Fibroblast of skin of left biceps (primary cell): Measurements from ENCODE around the gene ERGIC1.

Experiments
- DNase-seq, 2 experiments: peaks; one replicate each; pipeline ENCODE4 v3.0.0-alpha.2; 2013; ENCODE audit warnings: low read depth in 2 of 2

ERGIC1 gene

DNA sequence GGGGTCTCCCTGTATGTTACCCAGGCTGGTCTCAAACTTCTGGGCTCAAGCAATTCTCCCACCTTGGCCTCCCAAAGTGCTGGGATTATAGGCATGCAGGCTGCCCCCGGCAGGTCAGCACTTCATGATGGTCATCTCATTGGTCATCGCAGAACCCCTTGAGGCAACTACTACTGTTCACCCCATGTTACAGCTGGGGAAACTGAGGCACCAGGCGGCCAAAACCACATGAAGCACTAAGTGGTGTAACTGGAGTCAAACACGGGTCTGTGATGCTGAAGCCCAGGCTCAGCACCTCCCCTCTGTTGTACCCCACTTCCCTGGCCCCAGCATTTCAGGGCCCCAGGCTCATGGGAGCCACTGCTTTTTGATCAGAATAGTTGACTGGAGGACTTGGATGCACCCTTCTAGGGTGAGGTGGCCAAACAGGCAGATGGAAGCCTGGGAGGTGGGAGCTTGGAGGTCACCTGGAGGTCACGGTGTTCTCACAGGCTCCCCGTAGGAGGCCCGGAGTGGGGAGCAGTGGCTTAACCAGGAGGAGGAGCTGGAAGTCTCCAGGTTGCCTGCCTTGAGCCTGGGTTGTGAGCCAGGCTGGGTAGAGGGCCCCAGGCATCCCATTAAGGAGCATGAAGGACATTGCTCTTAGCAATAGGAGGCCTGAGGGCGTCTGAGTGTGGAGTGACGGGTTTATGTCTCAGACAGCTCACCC, 67.9 kb downstream of the ERGIC1 start:
- DNase-seq, result no peak

DNA sequence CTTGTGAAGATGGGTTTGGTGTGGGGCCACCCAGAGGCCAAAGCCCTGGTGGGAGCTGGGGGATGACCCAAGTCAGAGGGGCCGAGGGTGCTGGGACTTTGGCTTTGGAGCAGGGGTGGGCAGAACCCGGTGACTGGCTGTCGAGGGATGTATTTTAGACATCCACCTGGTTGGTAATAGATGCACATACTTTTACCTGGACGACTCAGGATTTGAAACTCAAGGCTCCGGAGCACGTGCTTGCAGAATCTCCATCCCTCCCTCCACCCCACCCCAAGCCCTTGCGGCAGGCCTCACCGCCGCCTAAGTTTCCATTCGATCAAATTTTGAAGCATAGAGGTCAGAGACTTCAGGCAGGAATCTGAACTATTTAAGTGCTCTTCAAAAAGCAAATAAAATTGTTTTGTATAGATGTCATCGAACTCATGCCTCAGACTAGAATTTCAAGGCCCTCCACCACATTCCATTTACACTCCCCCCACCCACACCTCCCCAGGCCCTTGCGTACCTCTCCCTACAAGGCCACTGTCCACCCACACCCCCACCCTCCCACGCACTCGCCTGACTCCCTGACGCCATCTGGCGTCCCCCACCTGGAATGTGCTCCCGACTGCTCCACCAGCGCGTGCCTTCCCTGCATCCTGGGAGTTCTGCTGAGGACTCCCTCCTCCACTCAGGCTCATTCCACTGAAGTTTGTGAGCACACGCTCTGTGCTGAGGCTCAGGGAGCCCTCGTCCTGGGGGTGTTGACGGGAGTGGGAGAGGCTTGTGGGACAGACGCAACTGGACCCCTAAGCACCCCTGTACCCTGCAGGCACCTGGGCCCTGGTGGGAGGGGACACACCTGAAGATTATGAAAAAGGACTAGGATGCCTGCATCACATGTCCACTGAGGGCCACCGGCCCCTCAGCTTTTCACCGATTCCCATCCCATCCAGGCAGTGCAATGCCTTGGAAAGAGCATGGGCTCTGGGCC, 68.7 kb downstream of the ERGIC1 start:
- DNase-seq, result peak; percentile 70 to 74

DNA sequence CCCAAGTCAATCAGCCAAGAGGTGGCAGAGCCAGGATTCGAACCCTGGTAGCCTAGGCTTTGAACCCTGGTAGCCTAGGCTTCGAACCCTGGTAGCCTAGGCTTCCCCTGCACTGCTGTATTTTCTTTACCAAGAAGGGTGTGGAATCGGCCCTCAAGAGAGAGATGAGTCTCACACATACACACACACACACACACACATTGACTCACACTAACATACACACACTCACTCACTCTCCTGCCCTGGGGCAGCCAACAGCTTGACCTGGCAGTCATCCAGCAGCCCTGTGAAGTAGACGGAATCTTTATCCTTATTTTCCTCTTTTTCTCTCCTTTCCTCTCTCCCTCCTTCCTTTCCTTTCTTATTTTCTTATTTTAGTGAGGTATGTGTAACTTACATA, 69.7 kb downstream of the ERGIC1 start:
- peak; percentile 83 to 86 for DNase-seq

DNA sequence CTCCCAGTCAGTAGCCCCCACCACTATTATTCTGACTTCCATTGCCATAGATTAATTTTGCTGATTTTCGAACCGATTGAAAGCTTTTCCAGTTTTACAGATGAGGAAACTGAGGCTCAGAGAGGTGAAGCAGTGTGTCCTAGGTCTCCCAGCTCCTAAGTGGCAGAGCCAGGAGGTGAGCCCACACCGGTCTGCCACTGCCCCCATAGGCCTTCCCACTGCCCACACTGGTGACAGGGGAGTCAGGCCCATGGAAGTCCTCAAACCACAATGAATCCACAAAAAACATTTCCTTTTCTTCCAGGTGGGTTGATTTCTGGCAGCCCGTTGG, 70.2 kb downstream of the ERGIC1 start:
- DNase-seq, result no peak

DNA sequence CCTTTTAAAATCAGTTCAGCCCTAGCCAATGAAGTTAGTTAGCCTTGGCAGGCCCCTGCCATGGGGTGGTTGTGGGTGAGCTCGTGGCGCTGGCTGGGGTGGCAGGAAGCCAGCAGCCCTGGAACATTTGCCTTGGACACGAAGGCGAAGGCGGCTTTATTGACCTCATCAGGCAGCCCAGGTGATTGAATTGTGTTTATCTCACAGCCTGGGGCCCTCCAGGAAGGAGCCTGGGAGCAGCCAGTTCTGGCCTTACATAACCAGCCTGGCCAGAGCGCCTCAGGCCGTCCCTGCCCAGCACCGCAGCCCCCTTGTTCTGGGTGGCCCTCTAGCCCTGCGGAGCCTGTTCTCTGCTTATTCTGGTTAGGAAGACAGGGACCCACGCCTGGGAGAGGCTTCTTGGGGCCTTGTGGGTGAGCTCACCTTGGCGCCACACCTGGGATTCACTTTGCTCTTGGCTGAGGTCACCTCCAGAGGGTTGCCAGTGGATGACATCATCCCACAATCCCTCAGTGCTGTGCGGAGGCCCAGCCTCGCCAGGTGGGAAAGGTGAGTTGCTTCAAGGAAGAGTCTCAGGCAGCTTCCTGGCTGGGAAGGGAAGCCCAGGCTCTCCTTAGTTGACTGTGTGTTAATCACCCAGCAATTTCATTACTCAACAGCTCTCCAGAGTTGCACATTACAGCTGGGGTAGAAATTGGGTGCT, 70.7 kb downstream of the ERGIC1 start:
- DNase-seq, result no peak

DNA sequence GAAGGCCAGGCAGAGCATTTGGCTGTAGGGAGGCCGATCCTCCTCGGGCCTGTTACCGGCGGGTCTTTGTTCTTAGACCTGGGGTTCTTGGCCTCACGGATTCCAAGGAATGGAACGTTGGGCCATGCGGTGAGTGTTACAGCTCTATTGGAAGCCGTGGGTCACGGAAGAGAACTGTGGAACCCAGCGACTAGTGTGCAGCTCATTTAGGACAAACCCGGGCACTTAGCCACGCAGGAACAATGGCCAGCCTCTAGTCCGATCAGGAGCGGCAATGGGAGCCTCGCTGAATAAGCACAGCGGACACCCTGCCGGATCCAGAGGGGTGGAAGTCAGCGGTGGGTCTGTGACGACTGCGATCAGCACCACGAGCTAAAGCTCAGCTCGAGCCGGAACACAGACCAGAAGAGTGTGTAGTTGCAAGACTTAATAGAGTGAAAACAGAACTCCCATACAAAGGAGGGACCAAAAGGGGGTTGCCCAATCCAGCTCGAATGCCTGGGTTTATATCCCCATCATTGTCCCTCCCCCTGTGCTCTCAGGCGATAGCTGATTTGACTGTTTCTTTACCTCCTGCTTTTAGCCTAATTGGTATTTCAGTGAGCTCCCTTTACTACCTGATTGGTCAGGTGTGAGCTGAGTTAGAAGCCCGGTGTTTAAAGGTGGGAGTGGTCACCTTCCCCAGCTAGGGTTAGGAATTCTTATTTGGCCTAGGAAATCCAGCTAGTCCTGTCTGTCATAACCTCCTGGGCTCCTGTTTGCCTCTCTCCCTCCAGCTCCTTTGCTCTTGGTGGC, 71.5 kb downstream of the ERGIC1 start:
- DNase-seq, result no peak

DNA sequence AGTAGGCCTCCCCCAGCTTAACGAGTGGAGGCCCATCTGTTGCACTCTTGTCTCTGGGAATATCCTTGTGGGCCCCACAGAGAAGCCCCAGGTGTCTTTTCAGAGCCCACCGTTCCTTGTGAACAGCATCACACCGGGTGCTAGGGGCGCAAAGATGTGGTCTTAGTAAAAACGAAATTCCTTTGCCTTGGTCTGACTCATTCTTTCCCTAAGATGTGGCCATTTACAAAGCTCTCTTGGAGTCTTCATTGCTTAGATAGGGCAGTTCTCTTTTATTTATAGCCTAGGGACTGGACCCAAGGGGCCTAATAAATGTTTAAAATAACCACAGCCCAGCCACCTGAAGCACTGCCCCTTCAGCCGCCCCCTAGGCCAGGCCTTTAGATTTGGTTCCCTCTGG, 72.4 kb downstream of the ERGIC1 start:
- no peak for DNase-seq

DNA sequence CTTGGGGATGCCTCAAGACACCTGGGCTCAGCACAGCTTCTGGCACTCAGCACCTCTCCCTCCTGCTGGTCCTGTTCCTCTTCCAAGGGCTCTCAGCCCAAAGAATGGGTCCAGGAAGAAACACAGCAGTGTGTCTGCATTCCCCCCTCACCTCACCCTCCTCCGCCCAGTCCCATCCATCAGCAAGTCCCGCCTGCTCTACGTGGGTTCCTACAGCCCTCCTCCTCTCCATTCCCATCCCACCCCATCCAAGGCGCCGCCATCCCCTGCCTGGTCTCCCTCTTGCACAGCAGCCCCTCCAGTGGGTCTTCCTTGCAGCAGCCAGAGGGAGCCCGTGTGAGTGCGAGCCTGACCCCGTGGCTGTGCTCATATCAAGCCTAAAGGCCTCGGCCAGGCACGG, 72.8 kb downstream of the ERGIC1 start:
- DNase-seq, result no peak

DNA sequence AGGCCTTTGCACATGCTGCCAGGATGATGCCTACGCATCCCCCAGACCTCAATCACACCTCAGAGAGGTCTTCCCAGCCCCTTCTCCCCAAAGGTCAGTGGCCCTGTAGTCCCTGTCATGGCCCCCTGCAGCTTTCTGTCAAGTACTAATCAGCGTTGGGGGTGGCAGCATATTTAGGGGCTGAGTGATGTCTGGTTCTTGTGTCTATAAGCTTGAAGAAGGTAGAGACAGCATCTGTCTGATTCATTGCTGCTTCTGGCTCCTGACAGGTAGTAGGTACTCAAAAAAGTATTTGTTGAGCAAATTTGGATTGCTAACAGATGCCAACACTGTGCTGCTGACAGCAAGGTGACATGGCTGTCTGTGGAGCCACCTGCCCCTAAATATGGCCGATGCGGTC, 73.6 kb downstream of the ERGIC1 start:
- DNase-seq, result no peak

DNA sequence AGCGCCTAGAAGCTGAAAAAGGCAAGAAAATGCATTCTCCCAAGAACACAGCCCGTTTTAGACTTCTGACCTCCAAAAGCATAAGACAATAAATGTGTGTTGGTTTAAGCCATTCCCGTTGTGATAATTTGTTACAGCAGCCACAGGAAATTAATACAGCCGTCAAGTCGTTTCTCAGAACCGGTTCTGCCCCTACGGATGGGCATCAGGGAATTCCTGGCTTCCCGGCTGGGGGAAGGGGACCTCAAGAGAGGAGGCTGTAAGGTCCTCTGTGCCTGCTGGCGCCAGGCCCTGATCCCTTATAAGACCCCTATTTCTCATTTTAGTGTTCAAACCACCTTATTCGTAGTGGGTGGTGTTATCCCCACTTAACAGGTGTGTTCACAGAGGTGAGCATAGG, 74.6 kb downstream of the ERGIC1 start:
- no peak for DNase-seq

DNA sequence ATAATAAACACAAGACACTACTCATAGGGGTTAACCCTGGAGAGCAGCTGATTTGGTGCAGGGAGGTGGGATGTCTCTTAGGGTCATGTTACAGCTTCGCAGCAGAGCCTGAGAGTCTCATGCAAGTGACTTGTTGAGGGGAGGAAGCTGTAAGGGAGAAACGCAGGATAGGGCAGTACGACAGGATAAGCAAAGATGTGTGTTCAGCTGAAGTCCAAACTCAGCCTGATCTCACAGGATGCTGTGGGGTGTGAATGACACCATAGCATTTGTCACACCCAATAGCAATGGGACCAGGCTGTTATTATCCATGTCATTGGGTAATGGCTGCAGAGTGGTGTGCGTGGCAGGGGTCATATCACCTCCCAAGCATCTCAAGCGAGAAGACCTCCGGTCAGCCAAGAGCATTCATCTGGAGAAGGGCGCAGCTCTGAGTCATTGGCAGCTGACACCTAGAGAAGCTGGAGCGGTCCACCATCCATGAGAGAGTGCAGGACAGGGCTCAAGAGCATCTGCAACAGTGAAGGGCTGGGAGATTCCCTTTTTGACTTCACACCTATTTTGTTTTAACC, 76.0 kb downstream of the ERGIC1 start:
- no peak for DNase-seq

DNA sequence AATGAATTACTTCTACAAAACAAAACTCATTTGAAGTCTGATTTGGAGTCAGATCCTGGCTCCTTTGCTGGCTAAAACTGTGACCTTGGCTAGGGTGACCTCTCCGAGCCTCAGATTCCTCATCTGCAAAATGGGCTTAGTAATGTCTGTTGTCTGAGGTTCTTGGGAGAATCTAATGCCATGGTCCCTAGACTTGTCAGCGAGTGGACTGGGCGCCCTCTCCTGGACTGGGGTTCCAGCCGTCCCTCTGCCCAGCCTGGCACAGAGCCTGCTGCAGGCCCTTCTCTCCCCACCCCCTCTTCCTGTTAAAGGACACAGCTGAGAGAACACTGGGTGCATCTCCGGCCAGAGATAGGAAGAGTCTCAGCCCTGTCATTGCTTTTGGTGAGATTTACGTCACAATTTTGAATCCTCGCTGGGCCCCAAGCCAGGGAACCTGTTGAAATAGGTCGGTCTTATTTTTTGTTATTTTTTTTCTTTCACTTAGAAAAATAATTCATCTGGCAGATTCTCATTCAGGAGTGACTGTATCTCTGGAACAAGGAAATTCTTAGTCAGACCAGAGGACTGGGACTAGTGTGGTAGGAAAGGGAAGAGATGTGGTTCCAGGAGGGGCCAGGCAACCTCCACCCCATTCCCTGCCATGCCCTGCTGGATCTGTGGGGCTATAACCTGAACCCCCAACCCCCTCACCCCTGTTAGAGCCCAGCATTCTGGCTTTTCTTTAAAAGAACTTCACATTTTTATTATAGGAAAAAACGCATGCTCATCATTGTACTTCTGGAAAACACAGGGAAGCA, 77.0 kb downstream of the ERGIC1 start:
- no peak for DNase-seq

DNA sequence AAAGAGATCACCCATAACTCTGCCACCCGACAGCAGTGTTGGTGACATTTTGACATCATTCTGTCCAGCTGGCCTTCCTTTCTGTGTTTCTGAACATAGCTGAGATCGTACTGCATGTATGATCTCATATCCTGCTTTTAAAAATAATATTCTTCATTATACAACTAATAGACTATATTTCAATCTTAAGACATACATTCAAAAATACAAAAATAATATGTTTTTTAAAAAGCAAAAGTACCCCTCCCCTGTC, 77.5 kb downstream of the ERGIC1 start:
- DNase-seq, result no peak

DNA sequence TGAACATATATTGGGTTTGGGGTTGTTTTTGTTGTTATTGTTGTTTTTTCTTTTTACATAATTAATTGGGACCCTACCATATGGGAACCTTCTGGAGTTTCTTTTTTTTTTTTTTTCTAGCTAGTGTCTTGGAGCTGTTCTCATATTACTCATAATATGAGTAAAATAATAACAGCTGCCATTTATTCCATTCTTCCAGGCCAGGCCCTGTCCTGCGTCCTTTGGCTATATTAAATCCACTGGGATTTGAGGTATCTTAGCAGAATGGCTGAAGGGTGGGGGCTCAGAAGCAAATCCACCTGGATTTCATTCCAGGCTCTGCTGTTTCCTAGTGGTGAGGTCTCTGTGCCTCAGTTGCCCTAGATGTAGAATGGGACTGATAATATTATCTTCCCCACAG, 77.9 kb downstream of the ERGIC1 start:
- DNase-seq, result no peak

DNA sequence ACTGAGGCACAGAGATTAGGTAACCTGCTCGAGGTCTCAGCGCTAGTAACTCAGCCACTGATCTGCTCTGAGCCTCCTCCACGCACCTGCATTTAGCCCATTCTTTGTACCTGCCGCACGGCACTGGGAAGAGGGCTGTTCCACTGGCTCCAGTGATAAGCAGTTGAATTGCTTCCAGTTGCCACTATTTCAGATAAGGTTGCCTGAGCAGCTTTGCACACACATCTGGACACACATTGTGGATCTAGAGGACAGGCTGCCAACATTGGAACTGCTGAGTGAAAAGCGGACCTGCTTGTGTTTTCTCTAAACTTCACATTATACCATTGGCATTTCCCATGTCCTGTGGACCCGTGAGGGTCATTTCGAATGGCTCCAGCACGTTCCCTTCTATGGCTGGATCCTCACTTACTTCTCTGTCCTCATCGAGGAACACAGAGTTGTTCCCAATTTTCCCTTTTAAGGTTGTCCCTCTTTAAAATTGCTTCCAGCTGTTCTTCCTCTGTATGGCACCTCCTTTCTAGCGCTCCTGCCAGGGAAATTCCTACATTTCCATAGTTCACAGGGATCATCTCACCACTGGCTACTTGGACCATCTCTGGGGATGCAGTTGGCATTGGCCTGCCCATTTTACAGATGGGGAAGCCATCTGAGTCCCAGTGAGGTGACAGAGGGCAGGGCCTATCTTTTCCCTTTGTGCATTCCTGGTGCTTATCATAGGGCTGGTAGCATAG, 79.2 kb downstream of the ERGIC1 start:
- no peak for DNase-seq

DNA sequence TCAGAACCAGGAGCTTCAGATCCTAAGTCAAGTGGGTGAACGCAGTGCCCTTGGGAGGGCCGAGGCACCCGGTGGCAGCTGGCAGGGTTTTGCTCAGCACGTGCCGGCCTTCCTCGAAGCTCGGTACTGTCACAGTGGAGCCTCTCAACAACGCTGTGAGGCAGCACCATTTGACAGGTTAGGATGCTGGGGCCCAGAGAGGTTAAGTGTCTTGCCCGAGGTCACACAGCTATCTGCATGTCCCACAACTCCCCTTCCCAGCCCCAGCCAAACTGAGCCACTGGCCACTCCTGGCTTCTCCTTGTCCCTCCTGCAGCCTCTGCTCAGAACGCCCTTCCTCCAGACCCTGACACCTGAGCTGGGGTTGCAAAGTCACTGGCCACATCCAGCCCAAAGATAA, 81.5 kb downstream of the ERGIC1 start:
- no peak for DNase-seq

DNA sequence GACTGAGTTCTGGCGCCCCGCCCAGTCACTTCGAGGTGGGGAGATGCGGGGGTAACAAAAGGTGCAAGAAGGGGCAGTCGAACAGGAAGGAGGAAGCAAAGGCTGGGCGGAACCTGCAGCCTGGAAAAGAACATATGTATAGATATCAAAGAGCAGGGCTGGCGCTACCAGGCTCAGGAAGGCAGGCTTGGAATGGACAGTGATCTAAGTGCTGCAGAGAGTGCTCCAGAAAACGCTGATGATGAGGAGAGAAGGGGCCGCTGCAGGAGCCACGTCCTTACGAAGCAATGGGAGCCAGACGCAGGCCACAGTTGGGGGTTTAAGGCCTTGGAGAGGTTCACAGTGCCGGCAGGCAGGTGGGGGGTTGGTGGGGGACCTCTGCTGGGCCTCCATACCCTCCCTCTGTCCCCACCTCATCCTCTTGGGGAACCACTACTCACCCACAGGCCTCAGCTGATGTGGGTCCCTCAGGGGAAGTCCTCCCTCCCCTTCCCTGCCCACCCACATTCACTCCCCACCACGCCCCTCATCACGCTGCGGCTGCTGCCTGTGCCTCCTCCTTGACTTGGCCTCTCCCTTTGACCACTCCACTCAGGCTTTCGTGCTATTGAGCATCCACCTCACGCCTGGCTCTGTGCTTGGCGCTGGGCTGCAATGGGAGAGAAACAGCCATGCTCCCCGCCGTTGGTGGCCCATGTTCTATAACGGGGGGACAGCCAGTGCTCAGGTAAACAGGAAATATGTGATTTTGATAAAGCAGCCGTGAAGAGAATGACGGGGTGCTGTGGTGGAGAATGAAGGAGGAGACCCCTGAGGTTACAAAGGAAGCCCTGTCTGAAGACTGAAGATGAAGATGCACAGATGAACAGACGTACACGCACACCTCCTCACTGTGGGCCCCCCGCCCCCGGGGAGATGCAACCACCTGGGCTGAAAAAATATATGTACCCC, 84.6 kb downstream of the ERGIC1 start:
- no peak for DNase-seq

DNA sequence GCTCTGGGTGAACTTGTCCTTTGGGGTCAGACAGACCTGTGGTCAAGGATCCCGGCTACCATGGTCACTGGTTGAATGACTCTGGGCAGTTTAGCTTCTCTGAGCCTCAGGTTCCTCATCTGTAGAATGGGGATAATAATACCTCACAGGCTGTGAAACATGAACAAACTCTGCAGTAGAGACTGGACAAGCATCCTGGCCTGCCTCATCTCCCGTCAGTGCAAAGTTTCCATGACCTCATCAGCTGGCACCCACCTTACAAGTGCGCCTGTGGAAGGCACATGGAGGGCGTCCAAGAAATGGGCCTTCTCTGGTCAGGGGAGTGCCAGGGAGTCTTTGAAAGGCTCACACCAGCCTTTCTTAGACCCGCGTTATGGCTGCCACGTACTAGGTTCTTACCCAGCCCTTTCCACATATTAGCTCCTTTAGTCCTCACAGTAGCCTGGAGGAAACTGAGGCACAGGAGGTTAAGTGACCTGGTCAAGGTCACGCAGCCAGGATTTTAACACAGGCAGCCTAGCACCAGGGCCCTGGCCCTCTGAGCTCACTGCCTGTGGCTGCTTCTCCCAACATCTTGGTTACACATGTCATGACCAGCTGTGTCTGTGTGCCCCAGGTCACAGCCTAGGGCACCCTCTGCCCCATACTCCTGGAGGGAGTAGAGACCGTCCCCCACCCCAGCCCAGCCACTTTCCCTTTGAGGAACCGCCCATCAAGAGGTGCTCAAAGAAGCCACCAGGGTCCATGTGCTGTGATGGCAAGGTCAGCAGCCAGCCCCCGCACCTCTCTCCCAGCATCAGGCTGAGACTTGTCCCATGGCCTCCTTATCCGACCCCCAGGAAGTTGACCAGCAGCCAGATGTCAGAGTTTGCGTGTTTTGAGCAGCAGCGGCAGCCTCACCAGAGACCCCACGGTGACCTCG, 85.7 kb downstream of the ERGIC1 start:
- DNase-seq, result no peak
